ENCODE measurements around the gene GDF15.

Gene GDF15

DNA sequence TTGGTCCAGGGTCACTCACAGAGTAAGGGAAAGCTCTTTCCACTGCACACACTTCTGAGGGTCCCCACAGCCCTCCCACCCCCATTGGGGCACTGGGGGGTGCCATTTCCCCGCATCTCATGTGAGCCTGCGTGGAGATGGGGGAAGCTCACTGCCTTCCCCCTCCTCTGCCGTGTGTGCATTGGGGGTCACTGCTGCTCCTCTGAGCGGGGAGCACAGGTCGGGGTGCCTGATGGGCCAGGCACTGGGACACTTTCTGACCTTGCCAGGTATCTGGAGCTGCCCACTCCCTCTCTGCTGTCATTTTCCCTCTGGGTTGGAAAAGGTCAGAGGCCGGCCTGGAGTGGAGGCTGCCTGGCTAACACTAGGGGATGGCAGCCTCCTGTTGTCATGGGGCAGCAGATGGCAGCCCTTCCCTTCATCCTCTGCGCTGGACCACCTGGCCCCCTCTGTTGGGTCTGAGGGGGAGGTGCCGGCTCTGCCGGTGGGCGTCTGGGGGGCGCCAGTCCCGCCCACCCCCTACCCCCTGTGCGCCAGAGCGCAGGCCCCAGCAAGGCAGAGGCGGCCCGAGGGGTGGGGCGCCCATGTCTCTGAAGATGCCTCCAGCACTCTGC, 42.3 kb downstream of the GDF15 start:
- no peaks in the 10 kb centered on the region for H3K27me3 ChIP-seq (ENCODE audit: control insufficient read depth in 3 of 3, insufficient read depth in 3 of 3, low read depth in 1 of 3, low read length in 3 of 3)
- WGBS, 2 donors (ENCODE audit: extremely low coverage in 2 of 2, insufficient read length in 2 of 2, insufficient replicate concordance in 1 of 2): no CpG with 5 or more reads among the region's 17 CpGs
- peak overlapping the region; percentile 99 for H3K18ac ChIP-seq (ENCODE audit: low read length)
- H3K14ac ChIP-seq (ENCODE audit: low read length): no peak overlapping the region
- H3K9ac ChIP-seq (ENCODE audit: low read depth, low read length, poor library complexity): peak overlapping the region; percentile 9
- H2BK5ac ChIP-seq (ENCODE audit: low read length): peak overlapping the region; percentile 97
- peaks cover 0 to 34% of the 10 kb centered on the region in 2 donors for H3K36me3 ChIP-seq (replicated peaks in 1 of 2; ENCODE audit: control insufficient read depth in 2 of 2, insufficient read depth in 2 of 2, low read length in 2 of 2)
- H3K9me3 ChIP-seq (replicated peaks in 1 of 2; ENCODE audit: control insufficient read depth in 2 of 2, insufficient read depth in 1 of 2, low read depth in 1 of 2, low read length in 2 of 2): no peaks in the 10 kb centered on the region
- peaks cover 49 to 63% of the 10 kb centered on the region in 2 donors for H3K4me1 ChIP-seq (ENCODE audit: control insufficient read depth in 2 of 2, insufficient read depth in 1 of 2, low read depth in 1 of 2, low read length in 2 of 2)
- H3K23ac ChIP-seq (ENCODE audit: low read depth, low read length, poor library complexity): peak overlapping the region; percentile 95
- peak overlapping the region; percentile 76 for H2BK120ac ChIP-seq (ENCODE audit: low read depth, low read length)
- H3K79me1 ChIP-seq (ENCODE audit: low read depth, low read length): peaks cover 12% of the 10 kb centered on the region
- no peak overlapping the region for H4K8ac ChIP-seq (ENCODE audit: low read depth, low read length)
- H3K27ac ChIP-seq (replicated peaks; ENCODE audit: low read length): peak overlapping the region; percentile 95
- no peak overlapping the region for H4K91ac ChIP-seq (ENCODE audit: low read depth, low read length, poor library complexity)
- H2AK5ac ChIP-seq (ENCODE audit: low read depth, low read length): peak overlapping the region; percentile 98
- no peak overlapping the region for H3K4ac ChIP-seq (ENCODE audit: low read length)
- no peak for DNase-seq (ENCODE audit: low spot score)
- peak overlapping the region; percentile 89 for H3K4me2 ChIP-seq (ENCODE audit: insufficient read depth, low read length, poor library complexity, severe bottlenecking)
- peak overlapping the region; percentile 45 to 52 for H3K4me3 ChIP-seq (ENCODE audit: low read length in 2 of 2)
- peak overlapping the region; percentile 90 for H2AFZ ChIP-seq (ENCODE audit: low read length)
- H2BK15ac ChIP-seq (ENCODE audit: low read length): peak overlapping the region; percentile 98
- H2BK12ac ChIP-seq (ENCODE audit: low read length): peak overlapping the region; percentile 63

- H2BK12ac ChIP-seq (ENCODE audit: low read length): peak overlapping the region; percentile 63
- H3K9me3 ChIP-seq (replicated peaks in 1 of 2; ENCODE audit: control insufficient read depth in 2 of 2, insufficient read depth in 1 of 2, low read depth in 1 of 2, low read length in 2 of 2): no peaks in the 10 kb centered on the region
- H3K4me3 ChIP-seq (ENCODE audit: low read length in 2 of 2): peak overlapping the region; percentile 45 to 67
- DNase-seq (ENCODE audit: low spot score): peak; percentile 94
- no peak overlapping the region for H4K91ac ChIP-seq (ENCODE audit: low read depth, low read length, poor library complexity)
- no CpG with 5 or more reads among the region's 77 CpGs for WGBS, 2 donors (ENCODE audit: extremely low coverage in 2 of 2, insufficient read length in 2 of 2, insufficient replicate concordance in 1 of 2)
- H2BK5ac ChIP-seq (ENCODE audit: low read length): peak overlapping the region; percentile 97
- H3K14ac ChIP-seq (ENCODE audit: low read length): no peak overlapping the region
- peak overlapping the region; percentile 95 for H3K23ac ChIP-seq (ENCODE audit: low read depth, low read length, poor library complexity)
- H3K36me3 ChIP-seq (replicated peaks in 1 of 2; ENCODE audit: control insufficient read depth in 2 of 2, insufficient read depth in 2 of 2, low read length in 2 of 2): peaks cover 0 to 32% of the 10 kb centered on the region in 2 donors
- peak overlapping the region; percentile 99 for H3K18ac ChIP-seq (ENCODE audit: low read length)
- H3K27ac ChIP-seq (replicated peaks; ENCODE audit: low read length): peak overlapping the region; percentile 95
- no peak overlapping the region for H3K4ac ChIP-seq (ENCODE audit: low read length)
- peak overlapping the region; percentile 81 for H3K9ac ChIP-seq (ENCODE audit: low read depth, low read length, poor library complexity)
- peak overlapping the region; percentile 100 for H2AK5ac ChIP-seq (ENCODE audit: low read depth, low read length)
- H3K79me1 ChIP-seq (ENCODE audit: low read depth, low read length): peaks cover 10% of the 10 kb centered on the region
- H4K8ac ChIP-seq (ENCODE audit: low read depth, low read length): no peak overlapping the region
- H2BK120ac ChIP-seq (ENCODE audit: low read depth, low read length): peak overlapping the region; percentile 99
- peak overlapping the region; percentile 89 for H3K4me2 ChIP-seq (ENCODE audit: insufficient read depth, low read length, poor library complexity, severe bottlenecking)
- H3K4me1 ChIP-seq (ENCODE audit: control insufficient read depth in 2 of 2, insufficient read depth in 1 of 2, low read depth in 1 of 2, low read length in 2 of 2): peaks cover 43 to 57% of the 10 kb centered on the region in 2 donors
- H2BK15ac ChIP-seq (ENCODE audit: low read length): peak overlapping the region; percentile 99
- H3K27me3 ChIP-seq (ENCODE audit: control insufficient read depth in 3 of 3, insufficient read depth in 3 of 3, low read depth in 1 of 3, low read length in 3 of 3): no peaks in the 10 kb centered on the region
- H2AFZ ChIP-seq (ENCODE audit: low read length): peak overlapping the region; percentile 90
These were observed 43.1 kb downstream of the GDF15 start for GRCh38 chr19:18428787-18429674.

- H3K23ac ChIP-seq (ENCODE audit: low read depth, low read length, poor library complexity): peak overlapping the region; percentile 80
- peak overlapping the region; percentile 99 for H2BK120ac ChIP-seq (ENCODE audit: low read depth, low read length)
- no peak overlapping the region for H3K14ac ChIP-seq (ENCODE audit: low read length)
- H3K9me3 ChIP-seq (replicated peaks in 1 of 2; ENCODE audit: control insufficient read depth in 2 of 2, insufficient read depth in 1 of 2, low read depth in 1 of 2, low read length in 2 of 2): no peaks in the 10 kb centered on the region
- H2AK5ac ChIP-seq (ENCODE audit: low read depth, low read length): peak overlapping the region; percentile 100
- H2AFZ ChIP-seq (ENCODE audit: low read length): peak overlapping the region; percentile 90
- H2BK15ac ChIP-seq (ENCODE audit: low read length): peak overlapping the region; percentile 99
- no peak for DNase-seq (ENCODE audit: low spot score)
- peak overlapping the region; percentile 45 to 67 for H3K4me3 ChIP-seq (ENCODE audit: low read length in 2 of 2)
- peak overlapping the region; percentile 98 for H3K18ac ChIP-seq (ENCODE audit: low read length)
- no peak overlapping the region for H3K9ac ChIP-seq (ENCODE audit: low read depth, low read length, poor library complexity)
- H3K4me2 ChIP-seq (ENCODE audit: insufficient read depth, low read length, poor library complexity, severe bottlenecking): peak overlapping the region; percentile 89
- H3K4ac ChIP-seq (ENCODE audit: low read length): peak overlapping the region; percentile 17
- H2BK5ac ChIP-seq (ENCODE audit: low read length): peak overlapping the region; percentile 97
- H3K27me3 ChIP-seq (ENCODE audit: control insufficient read depth in 3 of 3, insufficient read depth in 3 of 3, low read depth in 1 of 3, low read length in 3 of 3): no peaks in the 10 kb centered on the region
- H2BK12ac ChIP-seq (ENCODE audit: low read length): no peak overlapping the region
- no CpG with 5 or more reads among the region's 13 CpGs for WGBS, 2 donors (ENCODE audit: extremely low coverage in 2 of 2, insufficient read length in 2 of 2, insufficient replicate concordance in 1 of 2)
- H3K4me1 ChIP-seq (ENCODE audit: control insufficient read depth in 2 of 2, insufficient read depth in 1 of 2, low read depth in 1 of 2, low read length in 2 of 2): peaks cover 40 to 56% of the 10 kb centered on the region in 2 donors
- H3K79me1 ChIP-seq (ENCODE audit: low read depth, low read length): peaks cover 5% of the 10 kb centered on the region
- H3K36me3 ChIP-seq (replicated peaks in 1 of 2; ENCODE audit: control insufficient read depth in 2 of 2, insufficient read depth in 2 of 2, low read length in 2 of 2): peaks cover 5 to 40% of the 10 kb centered on the region in 2 donors
- H4K91ac ChIP-seq (ENCODE audit: low read depth, low read length, poor library complexity): no peak overlapping the region
- peak overlapping the region; percentile 95 for H3K27ac ChIP-seq (replicated peaks; ENCODE audit: low read length)
- peak overlapping the region; percentile 72 for H4K8ac ChIP-seq (ENCODE audit: low read depth, low read length)
These were observed 43.9 kb downstream of the GDF15 start for GRCh38 chr19:18429717-18430416.

All from neuronal stem cell (in vitro differentiated cells).